Fibroblast of lung (primary cell): ENCODE measurements around the gene KYAT1. TPM values are rescaled to one million over a fixed set of nuclear protein-coding genes. Genes with fewer than 3 reads are reported as not detected.
"Not testable (repeated sequence)": the region's sequence is repeated elsewhere in the genome, so short reads cannot be mapped to it uniquely, and the experiment has no call there.

Experiments used
- DNase-seq, 2 donors: peaks; one replicate each; pipeline versions ENCODE4 v3.0.0 to v3.0.0-alpha.2; 2010; ENCODE audit warnings: low read depth in 2 of 2
- H2AFZ ChIP-seq: 2 replicates; pipeline ENCODE4 v1.5.1; 2012; ENCODE audit warnings: low read length, control low read depth, inconsistent platforms
- H3K27ac ChIP-seq: 2 replicates; pipeline ENCODE4 v1.5.1; 2011; ENCODE audit warnings: low read length, control low read depth; ENCODE audit not compliant: insufficient read depth
- H3K27me3 ChIP-seq: 2 replicates; pipeline ENCODE4 v1.5.1; 2011; ENCODE audit warnings: mild to moderate bottlenecking, low read length; ENCODE audit not compliant: control insufficient read depth, insufficient read depth
- H3K36me3 ChIP-seq: 2 replicates; pipeline ENCODE4 v1.5.1; 2011; ENCODE audit warnings: low read length; ENCODE audit not compliant: control insufficient read depth, insufficient read depth
- H3K4me1 ChIP-seq: 2 replicates; pipeline ENCODE4 v1.5.1; 2011; ENCODE audit warnings: low read length; ENCODE audit not compliant: control insufficient read depth, insufficient read depth; ENCODE audit errors: extremely low read depth
- H3K4me2 ChIP-seq: 2 replicates; pipeline ENCODE4 v1.5.1; 2011; ENCODE audit warnings: low read length, control low read depth; ENCODE audit not compliant: insufficient read depth; ENCODE audit errors: extremely low read depth
- H3K4me3 ChIP-seq, 4 experiments: fragments of 200-600 bp in 1 of 4; sonication (generic) in 1 of 4; replicated peaks in 1 of 4; 2 replicates each; pipeline ENCODE4 v1.5.1; 2011 to 2016; ENCODE audit warnings: low read length in 4 of 4, low read depth in 3 of 4, mild to moderate bottlenecking in 3 of 4, control low read depth in 2 of 4, inconsistent platforms in 1 of 4, mixed read lengths in 1 of 4; ENCODE audit not compliant: insufficient read depth in 1 of 4; ENCODE audit errors: control extremely low read depth in 1 of 4
- H3K79me2 ChIP-seq: 2 replicates; pipeline ENCODE4 v1.5.1; 2012; ENCODE audit warnings: mild to moderate bottlenecking, low read length, inconsistent platforms; ENCODE audit not compliant: control insufficient read depth, insufficient read depth
- H3K9ac ChIP-seq: 2 replicates; pipeline ENCODE4 v1.5.1; 2011; ENCODE audit warnings: mild to moderate bottlenecking, low read length, control low read depth; ENCODE audit not compliant: insufficient read depth
- H3K9me3 ChIP-seq: 2 replicates; pipeline ENCODE4 v1.5.1; 2012; ENCODE audit warnings: low read depth, low read length; ENCODE audit not compliant: control insufficient read depth, insufficient read depth
- H4K20me1 ChIP-seq: 2 replicates; pipeline ENCODE4 v1.5.1; 2011; ENCODE audit warnings: low read length; ENCODE audit not compliant: control insufficient read depth, insufficient read depth; ENCODE audit errors: extremely low read depth
- CTCF ChIP-seq, 2 donors: IDR thresholded peaks in 1 of 2; conservative IDR thresholded peaks in 1 of 2; 1 replicate in 1 of 2; 2 replicates in 1 of 2; pipeline ENCODE4 v1.5.1; 2011 to 2012; ENCODE audit warnings: low read length in 2 of 2, control low read depth in 1 of 2, inconsistent platforms in 1 of 2, low read depth in 1 of 2, mild to moderate bottlenecking in 1 of 2
- EZH2 ChIP-seq: IDR thresholded peaks from 2 replicates; pipeline ENCODE4 v1.5.1; 2012; ENCODE audit warnings: low read length, control low read depth, mild to moderate bottlenecking; ENCODE audit errors: missing control alignments
- polyA plus RNA-seq, 2 donors: library from polyadenylated mRNA; depleted of rRNA in 1 of 2; stranded (reverse) in 1 of 2; unstranded in 1 of 2; fragments of >200 nt; gene quantifications; 2 replicates each; pipeline ENCODE4 v1.2.1, GENCODE V29; 2011 to 2012; ENCODE audit warnings: missing spikeins in 1 of 2
- total RNA-seq: library from RNA; depleted of rRNA; stranded (reverse); fragments of >200 nt; gene quantifications from 2 replicates; pipeline ENCODE4 v1.2.1, GENCODE V29; 2014

The KYAT1 gene
- total and polyA plus RNA-seq, 2 donors (not counting 1 experiment from before 2014, with no cell fraction given): 4.7 to 12.4 TPM

- no peak for DNase-seq
- H3K4me2 ChIP-seq: no peak overlapping the region
- H3K36me3 ChIP-seq: no peaks in the 10 kb centered on the region
- H3K27ac ChIP-seq: no peak overlapping the region
- H2AFZ ChIP-seq: no peak overlapping the region
- H3K27me3 ChIP-seq: no peaks in the 10 kb centered on the region
- TF ChIP-seq CTCF (conservative IDR thresholded peaks at IDR 0.05 in 1 of 2, IDR thresholded peaks at IDR 0.05 in 1 of 2; ENCODE audit: low read depth in 1 of 2, low read length in 2 of 2): no peak
- no peak for TF ChIP-seq EZH2
- no peaks in the 10 kb centered on the region for H3K9me3 ChIP-seq
- no peaks in the 10 kb centered on the region for H4K20me1 ChIP-seq
- peaks cover 19% of the 10 kb centered on the region for H3K79me2 ChIP-seq
- H3K4me3 ChIP-seq: no peak overlapping the region
- H3K4me1 ChIP-seq: peaks cover 5% of the 10 kb centered on the region
- no peak overlapping the region for H3K9ac ChIP-seq
Observed at GRCh38 chr9:128877852-128878251, 3.9 kb downstream of the KYAT1 start.

- not testable (repeated sequence) for H2AFZ ChIP-seq, H3K27me3 ChIP-seq, DNase-seq, H3K9ac ChIP-seq, H3K36me3 ChIP-seq, H3K27ac ChIP-seq, H3K9me3 ChIP-seq, H3K4me2 ChIP-seq, H3K4me1 ChIP-seq, H3K79me2 ChIP-seq, H4K20me1 ChIP-seq, H3K4me3 ChIP-seq
Observed at GRCh38 chr9:128870941-128871265, 10.8 kb downstream of the KYAT1 start.

- Histone ChIP-seq H2AFZ (no peak overlapping the region), H3K9me3 (no peaks in the 10 kb centered on the region), H3K36me3 (no peaks in the 10 kb centered on the region), H4K20me1 (no peaks in the 10 kb centered on the region), H3K4me3 (no peak overlapping the region), H3K4me2 (no peak overlapping the region), H3K4me1 (no peaks in the 10 kb centered on the region), H3K27ac (no peak overlapping the region), H3K79me2 (no peaks in the 10 kb centered on the region), H3K9ac (no peak overlapping the region), H3K27me3 (no peaks in the 10 kb centered on the region)
- DNase-seq: no peak
- TF ChIP-seq CTCF (conservative IDR thresholded peaks at IDR 0.05 in 1 of 2, IDR thresholded peaks at IDR 0.05 in 1 of 2; ENCODE audit: low read depth in 1 of 2, low read length in 2 of 2): no peak
- TF ChIP-seq EZH2: no peak
Observed at GRCh38 chr9:128870128-128870940, 11.4 kb downstream of the KYAT1 start.
